Kasumi-1 (cell line): ENCODE measurements around the gene PDSS1.
A peak's percentile ranks its signal among the peaks of the same experiment; 100 is the strongest.
"Not testable (repeated sequence)": the region's sequence is repeated elsewhere in the genome, so short reads cannot be mapped to it uniquely, and the experiment has no call there.

Experiments used
- DNase-seq, 2 experiments: peaks; one replicate each; lab custom pipeline; 2025; lab: John Stamatoyannopoulos, UW

Gene PDSS1

GRCh38 chr10:26738301-26738911 is 40.9 kb downstream of the PDSS1 start:
- DNase-seq, result no peak

- no peak for DNase-seq
These were observed 41.6 kb downstream of the PDSS1 start for GRCh38 chr10:26739071-26739631.

- DNase-seq, result no peak
These were observed 43.9 kb downstream of the PDSS1 start for GRCh38 chr10:26741368-26741767.

- DNase-seq, result no peak
These were observed 45.6 kb downstream of the PDSS1 start for GRCh38 chr10:26743091-26743490.

GRCh38 chr10:26743841-26744240 is 46.3 kb downstream of the PDSS1 start:
- DNase-seq, result no peak

- no peak for DNase-seq
These were observed 48.6 kb downstream of the PDSS1 start for GRCh38 chr10:26746061-26746460.

GRCh38 chr10:26755443-26755903 is 58.0 kb downstream of the PDSS1 start:
- peak; percentile 39 to 71 for DNase-seq

- no peak for DNase-seq
These were observed 61.5 kb downstream of the PDSS1 start for GRCh38 chr10:26759008-26759407.

- DNase-seq, result no peak
These were observed 68.0 kb downstream of the PDSS1 start for GRCh38 chr10:26765549-26765948.

- no peak for DNase-seq
These were observed 72.6 kb downstream of the PDSS1 start for GRCh38 chr10:26770069-26770468.

- no peak for DNase-seq
These were observed 76.1 kb downstream of the PDSS1 start for GRCh38 chr10:26773633-26774032.

GRCh38 chr10:26776258-26776657 is 78.8 kb downstream of the PDSS1 start:
- DNase-seq, result no peak

GRCh38 chr10:26777686-26778085 is 80.2 kb downstream of the PDSS1 start:
- no peak for DNase-seq

- peak in 1 of 2 experiments; percentile 13 for DNase-seq
These were observed 81.8 kb downstream of the PDSS1 start for GRCh38 chr10:26779176-26779860.

- DNase-seq, result no peak
These were observed 82.7 kb downstream of the PDSS1 start for GRCh38 chr10:26780106-26780792.

- DNase-seq, result no peak
These were observed 83.5 kb downstream of the PDSS1 start for GRCh38 chr10:26780793-26781601.

GRCh38 chr10:26781797-26782196 is 84.3 kb downstream of the PDSS1 start:
- DNase-seq, result no peak

- no peak for DNase-seq
These were observed 89.9 kb downstream of the PDSS1 start for GRCh38 chr10:26787362-26787761.

- DNase-seq, result not testable (repeated sequence)
These were observed 92.3 kb downstream of the PDSS1 start for GRCh38 chr10:26789779-26790178.

GRCh38 chr10:26790221-26790995 is 92.9 kb downstream of the PDSS1 start:
- no peak for DNase-seq
